Gastrocnemius medialis (tissue), 4 donors: ENCODE data around the gene ANKRD7. TPM values are rescaled to one million over a fixed set of nuclear protein-coding genes. Genes with fewer than 3 reads are reported as not detected.

Experiments used
- ATAC-seq, 2 donors: fragments of 150-250 bp; one replicate each; pipeline ENCODE4 v1.9.1; 2016
- DNase-seq, 2 donors: peaks; one replicate each; pipeline ENCODE4 v3.0.0-alpha.2; 2019
- H3K27ac ChIP-seq, 4 donors: fragments of 200-600 bp; sonication (generic); 1 replicate in 1 of 4; 2 replicates in 3 of 4; pipeline ENCODE4 v1.5.1; 2016 to 2018; ENCODE audit warnings: mild to moderate bottlenecking in 2 of 4, moderate library complexity in 1 of 4
- H3K27me3 ChIP-seq, 3 donors: fragments of 200-600 bp; sonication (generic) in 2 of 3; 1 replicate in 1 of 3; 2 replicates in 2 of 3; pipeline versions ENCODE4 v1.5.1 to v1.6.0; 2016 to 2019; ENCODE audit warnings: mild to moderate bottlenecking in 1 of 3, moderate library complexity in 1 of 3
- H3K36me3 ChIP-seq, 2 donors: fragments of 200-600 bp; sonication (generic) in 1 of 2; one replicate each; pipeline ENCODE4 v1.5.1; 2017 to 2018
- H3K4me1 ChIP-seq, 2 donors: fragments of 200-600 bp; sonication (generic) in 1 of 2; one replicate each; pipeline ENCODE4 v1.5.1; 2016 to 2017; ENCODE audit warnings: mild to moderate bottlenecking in 2 of 2
- H3K4me3 ChIP-seq, 4 donors: fragments of 200-600 bp; sonication (generic) in 3 of 4; 1 replicate in 1 of 4; 2 replicates in 3 of 4; pipeline ENCODE4 v1.5.1; 2016 to 2019; ENCODE audit warnings: mild to moderate bottlenecking in 2 of 4
- H3K9me3 ChIP-seq, 3 donors: fragments of 200-600 bp; sonication (generic) in 2 of 3; 1 replicate in 1 of 3; 2 replicates in 2 of 3; pipeline ENCODE4 v1.5.1; 2016 to 2019
- POLR2A ChIP-seq, 2 donors: fragments of 450-650 bp; IDR thresholded peaks; one replicate each; pipeline ENCODE4 v1.6.1; 2017; ENCODE audit warnings: antibody characterized with exemption in 2 of 2, mild to moderate bottlenecking in 2 of 2, moderate library complexity in 2 of 2
- in situ Hi-C, 4 donors: fragments of 200-750 bp; cut with MboI; loops; one replicate each; pipeline versions ENCODE4 v1.15.0 to v1.8.0; 2017; ENCODE audit warnings: low sequenced_read_pairs in 4 of 4
- intact Hi-C: fragments of 100-400 bp; cut with DNase I; formaldehyde crosslinking; loops from one replicate; pipeline ENCODE4 v1.15.1; 2023; ENCODE audit warnings: low total_unique reads
- total RNA-seq, 4 donors: library from RNA; depleted of rRNA; stranded (reverse); fragments of >200 nt; gene quantifications; one replicate each; pipeline versions ENCODE4 v1.1.0 to v1.2.3, GENCODE V29; 2016
- TF ChIP-seq, protein P1 (sequence below), 5 experiments: fragments of 450-650 bp in 3 of 5; fragments of 200-600 bp in 2 of 5; sonication (generic) in 2 of 5; IDR thresholded peaks in 4 of 5; conservative IDR thresholded peaks in 1 of 5; 1 replicate in 4 of 5; 2 replicates in 1 of 5; pipeline ENCODE4 v1.5.1; 2016 to 2019; ENCODE audit warnings: antibody characterized with exemption in 5 of 5, mild to moderate bottlenecking in 3 of 5, moderate library complexity in 3 of 5

The ANKRD7 gene
- total RNA-seq, 4 donors from 2014 or later: 0.27 TPM; not detected in 3

DNA sequence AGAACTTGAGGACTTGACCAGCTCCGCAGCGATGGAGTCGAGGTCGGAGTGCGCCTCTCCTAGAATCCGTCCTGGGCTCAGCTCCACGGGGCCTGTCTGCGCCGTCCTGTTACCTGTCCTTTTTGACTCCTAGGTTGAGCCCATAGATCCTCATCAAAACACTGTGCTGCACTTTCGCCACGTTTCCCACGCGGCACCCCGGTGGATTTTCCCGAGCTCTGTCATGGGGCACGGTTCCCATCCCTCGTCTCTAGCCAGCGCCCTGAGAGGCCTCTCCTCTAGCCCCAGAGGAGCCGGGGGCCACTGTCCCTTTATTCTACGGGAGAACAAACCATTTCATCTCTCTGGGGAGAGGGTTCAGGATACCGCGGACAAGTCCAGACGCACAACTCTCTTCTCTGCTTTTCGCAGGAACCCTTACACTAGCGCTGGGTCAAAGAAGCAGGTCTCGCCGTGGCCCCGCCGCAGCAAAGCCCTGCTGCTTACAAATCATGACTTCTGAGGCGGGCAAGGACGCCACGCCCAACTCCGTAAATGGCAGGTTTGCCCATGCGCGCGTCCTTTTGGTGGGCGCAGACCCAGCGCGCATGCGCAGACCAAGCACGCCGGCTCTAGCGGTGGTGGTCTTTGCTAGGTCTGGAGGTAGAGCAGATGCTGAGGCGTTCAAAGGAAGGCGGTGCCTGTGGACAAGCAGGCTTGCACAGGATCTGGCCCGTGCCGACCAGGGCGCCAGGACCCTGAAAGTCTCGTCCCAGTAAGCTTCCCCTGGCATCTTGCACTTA lies 10.3 kb upstream of the ANKRD7 start:
- ATAC-seq (peak; percentile 79 to 91), DNase-seq (peak; percentile 24 to 64)
- no peaks in the 10 kb centered on the region for H3K4me1 ChIP-seq
- no peaks in the 10 kb centered on the region for H3K9me3 ChIP-seq
- intact Hi-C loops (no loop called here), in situ Hi-C loops (no loop called here)
- peak overlapping the region in 3 of 4 donors; percentile 32 to 62 (median 58) for H3K27ac ChIP-seq
- H3K27me3 ChIP-seq: no peaks in the 10 kb centered on the region
- TF ChIP-seq POLR2A (IDR thresholded peaks at IDR 0.05): no peak
- TF ChIP-seq, protein P1, sequence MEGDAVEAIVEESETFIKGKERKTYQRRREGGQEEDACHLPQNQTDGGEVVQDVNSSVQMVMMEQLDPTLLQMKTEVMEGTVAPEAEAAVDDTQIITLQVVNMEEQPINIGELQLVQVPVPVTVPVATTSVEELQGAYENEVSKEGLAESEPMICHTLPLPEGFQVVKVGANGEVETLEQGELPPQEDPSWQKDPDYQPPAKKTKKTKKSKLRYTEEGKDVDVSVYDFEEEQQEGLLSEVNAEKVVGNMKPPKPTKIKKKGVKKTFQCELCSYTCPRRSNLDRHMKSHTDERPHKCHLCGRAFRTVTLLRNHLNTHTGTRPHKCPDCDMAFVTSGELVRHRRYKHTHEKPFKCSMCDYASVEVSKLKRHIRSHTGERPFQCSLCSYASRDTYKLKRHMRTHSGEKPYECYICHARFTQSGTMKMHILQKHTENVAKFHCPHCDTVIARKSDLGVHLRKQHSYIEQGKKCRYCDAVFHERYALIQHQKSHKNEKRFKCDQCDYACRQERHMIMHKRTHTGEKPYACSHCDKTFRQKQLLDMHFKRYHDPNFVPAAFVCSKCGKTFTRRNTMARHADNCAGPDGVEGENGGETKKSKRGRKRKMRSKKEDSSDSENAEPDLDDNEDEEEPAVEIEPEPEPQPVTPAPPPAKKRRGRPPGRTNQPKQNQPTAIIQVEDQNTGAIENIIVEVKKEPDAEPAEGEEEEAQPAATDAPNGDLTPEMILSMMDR (IDR thresholded peaks at IDR 0.05 in 4 of 5, conservative IDR thresholded peaks at IDR 0.05 in 1 of 5): no peak
- no peaks in the 10 kb centered on the region for H3K36me3 ChIP-seq
- H3K4me3 ChIP-seq: peak overlapping the region; percentile 48 to 75 (median 62)

DNA sequence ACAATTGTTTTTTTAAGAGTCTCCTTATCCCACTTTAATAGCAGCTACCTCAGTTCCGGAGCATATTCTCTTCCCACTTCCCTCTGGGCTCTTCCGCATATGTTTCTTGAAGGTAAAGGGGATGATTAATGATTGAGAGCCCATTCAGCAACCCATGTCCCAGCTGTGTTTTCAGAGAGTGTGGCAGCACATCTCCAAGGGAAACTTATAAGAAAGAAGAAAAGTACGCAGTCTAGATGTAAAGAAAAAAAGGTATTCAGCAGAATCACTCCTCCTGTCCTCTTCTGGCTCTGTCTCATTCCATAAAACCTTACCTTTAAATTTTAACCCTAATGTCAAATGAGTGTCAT lies 9.7 kb upstream of the ANKRD7 start:
- Histone ChIP-seq H3K9me3 (no peaks in the 10 kb centered on the region), H3K27me3 (no peaks in the 10 kb centered on the region), H3K4me3 (peak overlapping the region; percentile 48 to 75 (median 62)), H3K27ac (peak overlapping the region in 3 of 4 donors; percentile 32 to 62 (median 58)), H3K4me1 (no peaks in the 10 kb centered on the region), H3K36me3 (no peaks in the 10 kb centered on the region)
- DNase-seq (no peak), ATAC-seq (no peak)
- intact Hi-C loops (no loop called here), in situ Hi-C loops (no loop called here)
- no peak for TF ChIP-seq POLR2A (IDR thresholded peaks at IDR 0.05)
- TF ChIP-seq, protein P1 (IDR thresholded peaks at IDR 0.05 in 4 of 5, conservative IDR thresholded peaks at IDR 0.05 in 1 of 5): no peak

DNA sequence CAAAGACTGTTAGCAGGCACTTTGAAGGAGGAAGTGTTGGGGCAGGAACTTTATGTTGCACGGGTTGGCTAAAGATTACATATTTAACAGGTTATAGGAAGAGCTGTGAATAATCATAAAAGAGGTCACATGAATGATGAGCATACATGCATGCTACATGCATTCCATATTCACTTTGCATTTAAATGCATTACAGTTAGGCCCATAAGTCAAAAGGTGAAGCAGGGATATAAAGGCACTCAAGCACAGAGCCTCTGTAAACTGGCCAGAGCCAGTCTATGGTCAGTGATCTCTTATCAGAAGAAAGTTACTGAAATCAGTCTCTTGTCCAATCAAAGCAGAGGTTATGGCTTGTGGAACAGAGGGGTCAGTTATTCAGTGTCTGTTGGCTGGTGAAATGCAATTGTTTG lies 7.3 kb upstream of the ANKRD7 start:
- H3K4me1 ChIP-seq: no peaks in the 10 kb centered on the region
- H3K27ac ChIP-seq: no peak overlapping the region
- ATAC-seq (no peak), DNase-seq (no peak)
- in situ Hi-C loops (no loop called here), intact Hi-C loops (no loop called here)
- H3K27me3 ChIP-seq: no peaks in the 10 kb centered on the region
- H3K36me3 ChIP-seq: no peaks in the 10 kb centered on the region
- H3K9me3 ChIP-seq: no peaks in the 10 kb centered on the region
- TF ChIP-seq POLR2A (IDR thresholded peaks at IDR 0.05): no peak
- TF ChIP-seq, protein P1 (IDR thresholded peaks at IDR 0.05 in 4 of 5, conservative IDR thresholded peaks at IDR 0.05 in 1 of 5): no peak
- no peak overlapping the region for H3K4me3 ChIP-seq

DNA sequence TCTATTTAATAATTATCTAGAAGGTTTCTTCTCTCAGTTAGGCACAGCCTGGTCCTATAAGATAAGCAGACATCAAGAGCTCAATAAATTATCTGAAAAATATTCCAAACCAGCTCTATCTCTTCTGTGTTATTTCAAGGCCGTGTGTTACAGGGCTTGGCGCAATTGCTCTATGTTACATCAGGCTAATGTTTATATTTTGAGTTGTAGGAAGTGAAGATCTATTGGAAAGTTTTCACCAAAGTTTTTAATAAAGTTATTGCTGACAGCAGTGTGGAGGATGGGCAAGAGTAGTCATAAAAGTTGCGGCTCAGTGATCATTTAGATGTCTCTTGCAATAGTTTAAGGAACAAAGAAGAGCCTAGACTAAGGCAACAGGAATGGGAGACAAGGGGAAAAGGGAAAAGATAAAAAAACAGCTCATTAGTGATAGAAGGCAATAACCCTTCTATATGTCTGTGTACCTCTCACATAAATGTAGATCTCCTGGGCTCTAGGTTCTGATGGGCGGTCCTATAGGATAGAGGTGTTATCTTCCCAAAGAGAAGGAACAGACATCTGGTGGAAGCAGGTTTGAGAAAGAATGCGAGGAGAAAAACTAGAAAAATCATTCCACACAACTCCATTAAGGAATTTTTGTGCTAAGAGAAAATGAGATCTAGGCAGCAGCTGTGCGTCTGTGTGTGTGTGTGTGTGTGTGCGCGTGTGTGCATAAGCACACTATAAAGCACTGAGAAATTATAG lies 5.9 kb upstream of the ANKRD7 start:
- H3K27ac ChIP-seq: no peak overlapping the region
- no peak overlapping the region for H3K4me3 ChIP-seq
- H3K36me3 ChIP-seq: no peaks in the 10 kb centered on the region
- no peak for TF ChIP-seq POLR2A (IDR thresholded peaks at IDR 0.05)
- TF ChIP-seq, protein P1 (IDR thresholded peaks at IDR 0.05 in 4 of 5, conservative IDR thresholded peaks at IDR 0.05 in 1 of 5): no peak
- in situ Hi-C loops (no loop called here), intact Hi-C loops (no loop called here)
- ATAC-seq (no peak), DNase-seq (no peak)
- H3K9me3 ChIP-seq: no peaks in the 10 kb centered on the region
- H3K4me1 ChIP-seq: no peaks in the 10 kb centered on the region
- H3K27me3 ChIP-seq: no peaks in the 10 kb centered on the region
